ENCODE measurements around the gene MIER2.
A peak's percentile ranks its signal among the peaks of the same experiment; 100 is the strongest.
"Not testable (repeated sequence)": the region's sequence is repeated elsewhere in the genome, so short reads cannot be mapped to it uniquely, and the experiment has no call there.

The MIER2 gene

GRCh38 chr19:362683-363082 lies 18.1 kb upstream of the MIER2 start:
- DNase-seq = no peak

- no peak for DNase-seq
Measured at GRCh38 chr19:362154-362553, 17.6 kb upstream of the MIER2 start.

- DNase-seq = no peak
Measured at GRCh38 chr19:359653-359925, 15.0 kb upstream of the MIER2 start.

- not testable (repeated sequence) for DNase-seq
Measured at GRCh38 chr19:355536-355935, 10.9 kb upstream of the MIER2 start.

GRCh38 chr19:355134-355533 lies 10.5 kb upstream of the MIER2 start:
- DNase-seq = no peak

- DNase-seq = no peak
Measured at GRCh38 chr19:351976-352625, 7.5 kb upstream of the MIER2 start.

GRCh38 chr19:347946-348861 lies 3.6 kb upstream of the MIER2 start:
- no peak for DNase-seq

GRCh38 chr19:345320-345879 lies 804 bp upstream of the MIER2 start:
- no peak for DNase-seq

GRCh38 chr19:343941-344624 lies 513 bp downstream of the MIER2 start:
- DNase-seq = peak; percentile 56

GRCh38 chr19:343451-343931 lies 1.1 kb downstream of the MIER2 start:
- peak; percentile 23 for DNase-seq

- no peak for DNase-seq
Measured at GRCh38 chr19:342801-343421, 1.7 kb downstream of the MIER2 start.

GRCh38 chr19:342128-342455 lies 2.5 kb downstream of the MIER2 start:
- no peak for DNase-seq

GRCh38 chr19:341386-342127 lies 3.0 kb downstream of the MIER2 start:
- no peak for DNase-seq

GRCh38 chr19:340620-341385 lies 3.8 kb downstream of the MIER2 start:
- DNase-seq = no peak

GRCh38 chr19:339262-339887 lies 5.2 kb downstream of the MIER2 start:
- DNase-seq = no peak

GRCh38 chr19:338421-338820 lies 6.2 kb downstream of the MIER2 start:
- DNase-seq = no peak

GRCh38 chr19:336067-336614 lies 8.5 kb downstream of the MIER2 start:
- no peak for DNase-seq

GRCh38 chr19:335486-336066 lies 9.0 kb downstream of the MIER2 start:
- DNase-seq = no peak

GRCh38 chr19:335072-335471 lies 9.5 kb downstream of the MIER2 start:
- DNase-seq = no peak

Data from right kidney (tissue), 1 donor.